ENCODE data around the gene CHL1.

Gene CHL1

GRCh38 chr3:284322-284721, 87.8 kb downstream of the CHL1 start:
- no peak for DNase-seq (ENCODE audit: low spot score)

DNA sequence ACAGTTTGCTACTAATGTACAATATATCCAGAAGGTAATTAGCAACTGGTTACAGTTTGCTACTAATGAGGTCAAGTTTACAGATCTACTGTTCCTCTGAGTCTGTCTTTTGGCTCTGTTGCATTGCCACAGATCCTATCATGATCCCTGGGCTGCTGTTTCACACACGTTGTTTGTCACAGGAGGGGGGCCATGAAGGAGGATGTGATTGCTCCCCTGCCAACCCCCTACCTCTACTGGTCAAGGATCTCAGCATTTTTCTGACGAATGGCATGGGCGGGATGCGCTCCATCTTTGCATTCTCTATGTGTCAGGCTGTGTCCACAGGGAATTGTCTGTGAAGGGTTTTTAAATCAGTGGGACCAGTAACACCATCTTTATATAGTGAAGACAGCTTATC, 91.9 kb downstream of the CHL1 start:
- DNase-seq (ENCODE audit: low spot score) = no peak

DNA sequence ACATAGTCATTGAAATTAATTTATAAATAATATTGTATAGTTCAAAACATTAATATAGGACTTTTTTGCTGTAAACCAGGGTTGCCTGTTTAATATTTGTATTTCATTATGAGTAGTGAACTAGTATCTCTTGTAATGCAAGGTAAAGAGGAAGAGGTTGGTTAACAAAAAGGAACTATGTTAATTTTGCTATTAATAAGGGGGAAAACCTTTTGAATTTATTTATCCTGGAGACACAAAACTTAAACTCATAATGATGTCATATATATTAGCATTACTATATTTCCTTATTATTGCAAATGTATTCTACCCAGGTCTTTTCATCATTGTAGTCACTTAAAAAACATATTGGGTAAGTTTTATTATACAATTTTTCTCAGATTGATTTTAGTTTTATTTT, 94.5 kb downstream of the CHL1 start:
- no peak for DNase-seq (ENCODE audit: low spot score)

- DNase-seq (ENCODE audit: low spot score) = no peak
Observed at GRCh38 chr3:291646-292436, 95.3 kb downstream of the CHL1 start.

DNA sequence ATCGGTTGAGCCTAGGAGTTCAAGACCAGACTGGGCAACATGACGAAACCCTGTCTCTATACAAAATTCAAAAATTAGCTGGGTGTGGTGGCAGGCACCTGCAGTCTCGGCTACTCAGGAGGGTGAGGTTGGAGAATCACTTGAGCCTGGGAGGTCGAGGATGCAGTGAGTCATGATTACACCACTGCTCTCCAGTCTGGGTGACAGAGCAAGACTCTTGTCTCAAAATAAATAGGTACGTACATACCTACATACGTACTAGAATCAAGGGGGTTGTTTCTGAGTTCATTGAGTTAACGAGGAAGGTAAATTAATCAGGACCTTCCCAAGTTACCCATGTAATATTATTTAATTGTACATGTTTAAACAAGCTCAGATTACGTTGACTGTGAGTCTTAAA, 97.5 kb downstream of the CHL1 start:
- no peak for DNase-seq (ENCODE audit: low spot score)

DNA sequence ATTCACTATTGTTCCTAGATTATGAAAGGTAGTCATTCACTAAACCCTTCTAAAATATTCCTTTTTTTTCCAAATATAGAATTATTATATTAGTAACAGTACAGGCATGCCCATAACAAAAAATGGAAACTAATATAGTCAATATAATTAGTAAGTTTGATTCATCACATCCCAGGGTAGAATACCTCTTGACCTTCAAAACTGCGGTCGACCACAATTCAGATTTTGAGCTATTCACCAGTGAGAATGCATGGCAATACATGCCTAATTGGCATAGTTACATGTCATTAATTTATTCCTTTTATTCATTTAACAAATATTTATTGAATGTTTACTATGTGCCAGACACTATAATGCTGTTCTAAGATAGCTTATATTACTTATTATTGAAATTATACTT, 98.0 kb downstream of the CHL1 start:
- no peak for DNase-seq (ENCODE audit: low spot score)

- no peak for DNase-seq (ENCODE audit: low spot score)
Observed at GRCh38 chr3:295166-295565, 98.6 kb downstream of the CHL1 start.

GRCh38 chr3:297585-297984, 101.0 kb downstream of the CHL1 start:
- DNase-seq (ENCODE audit: low spot score) = no peak

- DNase-seq (ENCODE audit: low spot score) = no peak
Observed at GRCh38 chr3:299590-300301, 103.2 kb downstream of the CHL1 start.

DNA sequence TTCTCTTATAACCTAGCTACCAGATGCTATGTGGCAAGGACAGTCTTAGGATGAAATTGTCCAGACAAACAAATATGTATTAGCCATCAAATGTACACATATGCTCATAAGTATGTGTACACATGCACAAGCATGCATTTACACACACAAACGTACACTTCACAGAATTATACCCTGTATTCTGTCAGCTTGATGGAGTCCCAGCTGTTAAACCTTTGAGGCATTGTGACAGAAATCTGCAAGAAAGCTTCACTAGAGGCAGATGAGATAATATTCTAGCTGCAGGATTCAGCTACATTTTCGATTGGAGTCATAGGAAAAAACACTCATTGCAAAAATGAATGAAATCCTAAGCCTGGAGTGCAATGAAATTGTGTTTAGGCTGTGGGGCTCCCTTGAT, 110.6 kb downstream of the CHL1 start:
- no peak for DNase-seq (ENCODE audit: low spot score)

- no peak for DNase-seq (ENCODE audit: low spot score)
Observed at GRCh38 chr3:308597-309321, 112.2 kb downstream of the CHL1 start.

- no peak for DNase-seq (ENCODE audit: low spot score)
Observed at GRCh38 chr3:312160-312733, 115.7 kb downstream of the CHL1 start.

- no peak for DNase-seq (ENCODE audit: low spot score)
Observed at GRCh38 chr3:312911-313310, 116.3 kb downstream of the CHL1 start.

DNA sequence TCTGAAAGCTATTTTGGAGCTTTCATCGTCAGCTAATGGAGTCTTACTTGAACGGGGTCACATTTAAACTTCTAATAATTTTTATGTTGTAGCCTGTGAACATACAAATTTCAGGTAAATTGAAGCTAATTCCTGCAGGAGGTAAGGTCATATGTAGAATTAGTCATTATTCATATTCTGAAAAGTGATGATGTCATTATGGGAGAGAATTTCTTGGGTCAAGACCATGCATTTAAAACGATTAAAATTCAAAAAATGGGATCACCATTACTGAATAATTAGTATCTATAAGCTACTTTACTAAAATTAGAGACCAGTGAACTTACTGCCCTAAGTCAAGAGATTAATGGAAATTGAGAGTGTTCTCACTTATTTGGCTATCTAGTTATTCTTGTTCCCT, 120.4 kb downstream of the CHL1 start:
- no peak for DNase-seq (ENCODE audit: low spot score)

- no peak for DNase-seq (ENCODE audit: low spot score)
Observed at GRCh38 chr3:318903-319302, 122.3 kb downstream of the CHL1 start.

DNA sequence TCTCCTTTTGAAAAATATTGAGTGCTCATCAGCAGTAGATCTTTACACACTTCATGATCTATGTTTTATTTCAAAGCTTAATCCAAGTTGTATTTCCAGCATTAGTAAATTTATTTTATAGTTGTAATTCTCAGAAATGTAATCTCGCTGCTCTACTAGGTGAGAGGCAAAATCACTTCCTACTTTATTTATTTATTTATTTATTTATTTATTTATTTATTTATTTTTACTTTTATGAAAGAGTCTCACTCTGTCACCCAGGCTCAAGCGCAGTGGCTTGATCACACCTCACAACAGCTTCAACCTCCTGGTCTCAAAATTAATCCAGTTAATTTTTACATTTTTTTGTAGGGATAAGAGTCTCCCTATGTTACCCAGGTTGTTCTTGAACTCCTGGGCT, 127.9 kb downstream of the CHL1 start:
- DNase-seq (ENCODE audit: low spot score) = no peak

- no peak for DNase-seq (ENCODE audit: low spot score)
Observed at GRCh38 chr3:325495-325894, 128.9 kb downstream of the CHL1 start.

DNA sequence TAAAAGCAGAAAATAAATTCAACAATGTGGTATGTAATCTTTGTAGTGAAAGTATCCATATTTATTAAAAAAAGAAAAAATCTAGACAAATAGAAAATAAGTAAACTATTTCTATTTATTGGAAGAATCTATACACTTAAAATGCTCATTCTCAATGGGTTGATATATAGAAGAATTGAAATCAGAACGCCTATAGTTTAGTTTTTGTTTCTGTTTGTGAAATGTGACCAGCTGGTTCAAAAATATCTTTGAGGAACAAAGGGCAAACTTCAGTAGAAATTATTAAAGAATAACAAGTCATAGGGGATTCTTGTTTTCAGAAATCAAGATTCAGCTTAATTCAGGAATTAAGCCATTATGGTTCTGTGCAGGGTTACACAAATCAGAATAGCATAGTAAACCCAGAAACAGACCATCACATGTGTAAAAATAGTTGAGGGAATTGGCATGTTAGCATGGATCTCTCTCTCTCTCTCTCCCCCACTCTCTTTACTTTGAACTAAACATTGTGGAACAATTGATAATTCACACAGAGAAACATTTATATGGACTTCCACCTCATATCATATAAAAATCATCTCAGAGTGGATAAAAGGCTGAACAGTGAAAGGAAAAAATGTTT, 134.0 kb downstream of the CHL1 start:
- DNase-seq (ENCODE audit: low spot score) = no peak

DNA sequence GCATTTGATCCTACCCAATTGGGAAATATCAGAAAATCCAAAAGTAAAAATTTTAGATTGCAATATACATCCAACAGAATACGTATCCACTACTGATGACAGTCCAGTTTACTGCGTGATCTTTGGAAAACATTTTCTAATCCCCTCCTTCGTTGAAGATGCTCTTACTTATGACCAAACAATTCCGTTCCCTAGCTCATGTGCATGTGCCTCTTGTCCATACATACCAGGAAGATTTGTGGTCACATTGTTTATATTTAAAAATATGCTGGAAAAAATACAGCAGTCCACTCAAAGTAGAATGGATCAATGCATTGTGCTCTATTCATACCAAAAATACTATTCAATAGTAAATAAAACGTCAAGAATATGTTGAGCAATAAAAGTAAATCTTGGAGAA, 135.3 kb downstream of the CHL1 start:
- DNase-seq (ENCODE audit: low spot score) = no peak

- peak; percentile 53 for DNase-seq (ENCODE audit: low spot score)
Observed at GRCh38 chr3:332701-333100, 136.1 kb downstream of the CHL1 start.

DNA sequence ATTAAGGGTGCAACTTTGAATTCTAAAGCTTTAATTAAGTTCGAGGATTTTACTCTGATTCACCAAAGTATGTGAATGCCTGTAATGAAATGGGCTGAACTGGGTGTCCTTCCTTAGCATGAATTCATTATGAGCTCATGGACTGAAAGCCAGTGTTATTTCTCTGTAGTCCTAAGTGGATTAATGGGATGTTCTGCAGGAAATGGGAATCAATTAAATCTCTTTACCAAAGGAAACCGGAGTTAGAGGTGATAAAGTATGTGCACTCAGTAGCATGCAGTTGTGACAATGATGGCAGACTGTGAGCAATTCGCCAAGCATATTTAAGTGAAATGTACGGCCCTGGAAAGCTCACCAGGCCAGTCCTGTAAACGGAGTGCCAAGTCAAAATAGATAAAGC, 138.7 kb downstream of the CHL1 start:
- DNase-seq (ENCODE audit: low spot score) = no peak

- no peak for DNase-seq (ENCODE audit: low spot score)
Observed at GRCh38 chr3:339351-339750, 142.8 kb downstream of the CHL1 start.

Measured in putamen (tissue), 1 donor.